ENCODE data around the gene NAA40.

GRCh38 chr11:63915961-63916836 is 22.6 kb upstream of the NAA40 start:
- peak; percentile 74 to 86 for TF ChIP-seq CTCF (conservative IDR thresholded peaks at IDR 0.05; ENCODE audit: low read depth in 2 of 2)
- TF ChIP-seq EZH2phosphoT487 (IDR thresholded peaks at IDR 0.05; ENCODE audit: unreplicated experiment): no peak
- TF ChIP-seq REST (IDR thresholded peaks at IDR 0.05; ENCODE audit: unreplicated experiment): no peak
- peak; percentile 52 for TF ChIP-seq POLR2AphosphoS5 (IDR thresholded peaks at IDR 0.05; ENCODE audit: low read depth)

Data from GM23338 (cell line).